RWPE2 (cell line): ENCODE results near the gene ACVR2A.

ENCODE experiments used
- ATAC-seq: fragments of 200-7000 bp; cut with Tn5 transposase; 3 replicates; pipeline ENCODE4 v1.9.1; 2021; ENCODE audit warnings: low read depth
- DNase-seq: peaks from one replicate; pipeline ENCODE4 v3.0.0-alpha.2; 2020; ENCODE audit warnings: low spot score
- H3K27ac ChIP-seq: fragments of 450-650 bp; 2 replicates; pipeline ENCODE4 v1.5.1; 2017; ENCODE audit warnings: mild to moderate bottlenecking; ENCODE audit not compliant: poor library complexity, severe bottlenecking
- H3K27me3 ChIP-seq: fragments of 250-450 bp; sonication (Bioruptor Pico); 2 replicates; pipeline ENCODE4 v1.5.1; 2021; ENCODE audit warnings: mild to moderate bottlenecking, moderate library complexity; ENCODE audit not compliant: insufficient read depth, poor library complexity, severe bottlenecking
- H3K36me3 ChIP-seq: fragments of 250-450 bp; sonication (Bioruptor Pico); 2 replicates; pipeline ENCODE4 v1.5.1; 2020; ENCODE audit warnings: low read depth, mild to moderate bottlenecking, moderate library complexity
- H3K4me1 ChIP-seq: fragments of 250-450 bp; sonication (Bioruptor Pico); 2 replicates; pipeline ENCODE4 v1.5.1; 2021; ENCODE audit warnings: mild to moderate bottlenecking, moderate library complexity; ENCODE audit not compliant: insufficient read depth, poor library complexity, severe bottlenecking
- H3K4me3 ChIP-seq: fragments of 250-450 bp; sonication (Bioruptor Pico); 2 replicates; pipeline ENCODE4 v1.5.1; 2021; ENCODE audit warnings: mild to moderate bottlenecking, moderate library complexity; ENCODE audit not compliant: severe bottlenecking
- H3K9me3 ChIP-seq: fragments of 250-450 bp; sonication (Bioruptor Pico); 2 replicates; pipeline ENCODE4 v1.5.1; 2021; ENCODE audit warnings: mild to moderate bottlenecking, moderate library complexity; ENCODE audit not compliant: severe bottlenecking
- CTCF ChIP-seq: fragments of 450-650 bp; IDR thresholded peaks from one replicate; pipeline ENCODE4 v1.5.1; 2017; ENCODE audit warnings: mild to moderate bottlenecking, moderate library complexity; ENCODE audit not compliant: poor library complexity, severe bottlenecking

ACVR2A gene

GRCh38 chr2:147913701-147914480 lies 69.1 kb downstream of the ACVR2A start:
- no peak for DNase-seq

GRCh38 chr2:147916067-147916466 lies 71.2 kb downstream of the ACVR2A start:
- Histone ChIP-seq H3K27ac (no peak overlapping the region), H3K4me1 (no peaks in the 10 kb centered on the region), H3K27me3 (no peaks in the 10 kb centered on the region), H3K36me3 (peaks cover 7% of the 10 kb centered on the region; the same call in 1 of the 2 replicates), H3K4me3 (no peak overlapping the region), H3K9me3 (no peaks in the 10 kb centered on the region)
- DNase-seq (no peak), ATAC-seq (no peak)
- no peak for TF ChIP-seq CTCF

More at GRCh38 chr2:147913701-147914480, 69.1 kb downstream of the ACVR2A start:
- ATAC-seq: no peak
- H3K36me3 ChIP-seq: peaks cover 7% of the 10 kb centered on the region; the same call in 1 of the 2 replicates
- no peaks in the 10 kb centered on the region for H3K9me3 ChIP-seq
- TF ChIP-seq CTCF: no peak
- H3K27ac ChIP-seq: no peak overlapping the region
- H3K4me3 ChIP-seq: no peak overlapping the region
- no peaks in the 10 kb centered on the region for H3K27me3 ChIP-seq
- H3K4me1 ChIP-seq: no peaks in the 10 kb centered on the region

- Histone ChIP-seq H3K36me3 (peaks cover 7% of the 10 kb centered on the region; the same call in 1 of the 2 replicates), H3K4me3 (no peak overlapping the region), H3K27ac (no peak overlapping the region), H3K27me3 (no peaks in the 10 kb centered on the region), H3K9me3 (no peaks in the 10 kb centered on the region), H3K4me1 (no peaks in the 10 kb centered on the region)
- DNase-seq (no peak), ATAC-seq (no peak)
- no peak for TF ChIP-seq CTCF
Measured at GRCh38 chr2:147916723-147917122, 71.9 kb downstream of the ACVR2A start.

GRCh38 chr2:147917161-147917560 lies 72.3 kb downstream of the ACVR2A start:
- ATAC-seq (no peak), DNase-seq (no peak)
- Histone ChIP-seq H3K27me3 (no peaks in the 10 kb centered on the region), H3K9me3 (no peaks in the 10 kb centered on the region), H3K36me3 (peaks cover 7% of the 10 kb centered on the region; the same call in 1 of the 2 replicates), H3K27ac (no peak overlapping the region), H3K4me1 (no peaks in the 10 kb centered on the region), H3K4me3 (no peak overlapping the region)
- TF ChIP-seq CTCF: no peak

GRCh38 chr2:147923846-147924245 lies 79.0 kb downstream of the ACVR2A start:
- H3K27me3 ChIP-seq: no peaks in the 10 kb centered on the region
- ATAC-seq (no peak), DNase-seq (no peak)
- TF ChIP-seq CTCF: no peak
- no peak overlapping the region for H3K27ac ChIP-seq
- peaks cover 12% of the 10 kb centered on the region for H3K36me3 ChIP-seq
- H3K9me3 ChIP-seq: no peaks in the 10 kb centered on the region
- no peak overlapping the region for H3K4me3 ChIP-seq
- no peaks in the 10 kb centered on the region for H3K4me1 ChIP-seq
